GM23338 (cell line): ENCODE data around the gene OTOS. TPM values are rescaled to one million over a fixed set of nuclear protein-coding genes. Genes with fewer than 3 reads are reported as not detected.

Experiments
- ATAC-seq: fragments of 200-7000 bp; cut with Tn5 transposase; 3 replicates; pipeline ENCODE4 v1.9.1; 2020
- DNase-seq: peaks from one replicate; pipeline ENCODE4 v3.0.0-alpha.2; 2015; ENCODE audit warnings: low spot score
- H2AFZ ChIP-seq: fragments of 200-600 bp; sonication (generic); 2 replicates; pipeline ENCODE4 v1.8.0; 2016; ENCODE audit warnings: antibody characterized with exemption, mild to moderate bottlenecking, moderate library complexity
- H3F3A ChIP-seq: fragments of 200-600 bp; sonication (generic); replicated peaks from 2 replicates; pipeline ENCODE4 v1.8.0; 2017; ENCODE audit warnings: antibody characterized with exemption, mixed run types, low read depth
- H3K27ac ChIP-seq: fragments of 200-600 bp; sonication (generic); 2 replicates; pipeline ENCODE4 v1.6.1; 2016; ENCODE audit warnings: low read depth
- H3K27me3 ChIP-seq: fragments of 200-600 bp; sonication (generic); 2 replicates; pipeline ENCODE4 v1.8.0; 2016; ENCODE audit warnings: mild to moderate bottlenecking, mixed run types, moderate library complexity; ENCODE audit not compliant: insufficient read depth
- H3K36me3 ChIP-seq: fragments of 200-600 bp; sonication (generic); 2 replicates; pipeline ENCODE4 v1.8.0; 2016; ENCODE audit warnings: mild to moderate bottlenecking; ENCODE audit not compliant: insufficient read depth
- H3K4me1 ChIP-seq: fragments of 200-600 bp; sonication (generic); 2 replicates; pipeline ENCODE4 v1.8.0; 2016; ENCODE audit warnings: mild to moderate bottlenecking, moderate library complexity; ENCODE audit not compliant: insufficient read depth
- H3K4me2 ChIP-seq: fragments of 200-600 bp; sonication (generic); 2 replicates; pipeline ENCODE4 v1.7.1; 2017; ENCODE audit warnings: mixed run types
- H3K4me3 ChIP-seq: fragments of 200-600 bp; sonication (generic); 2 replicates; pipeline ENCODE4 v1.6.1; 2016; ENCODE audit warnings: mixed run types
- H3K79me2 ChIP-seq: fragments of 200-600 bp; sonication (generic); replicated peaks from 2 replicates; pipeline ENCODE4 v1.8.0; 2017; ENCODE audit warnings: mild to moderate bottlenecking; ENCODE audit not compliant: insufficient read depth
- H3K9me2 ChIP-seq: fragments of 200-600 bp; sonication (generic); 2 replicates; pipeline ENCODE4 v1.8.0; 2017; ENCODE audit not compliant: insufficient read depth
- H4K20me1 ChIP-seq: fragments of 200-600 bp; sonication (generic); replicated peaks from 2 replicates; pipeline ENCODE4 v1.8.0; 2017; ENCODE audit warnings: mild to moderate bottlenecking; ENCODE audit not compliant: insufficient read depth
- H3K27ac Mint-ChIP-seq: 2 replicates; pipeline ENCODE4 v1.8.0; 2020; ENCODE audit warnings: inconsistent platforms, mild to moderate bottlenecking, moderate library complexity, mixed read lengths
- H3K27me3 Mint-ChIP-seq: 3 replicates; pipeline ENCODE4 v1.8.0; 2022; ENCODE audit warnings: low read depth, mild to moderate bottlenecking, moderate library complexity, mixed read lengths, inconsistent platforms; ENCODE audit not compliant: insufficient read depth, poor library complexity
- H3K36me3 Mint-ChIP-seq: 3 replicates; pipeline ENCODE4 v1.8.0; 2021; ENCODE audit warnings: low read depth, mild to moderate bottlenecking, inconsistent platforms, moderate library complexity, mixed read lengths
- H3K4me1 Mint-ChIP-seq: 3 replicates; pipeline ENCODE4 v1.8.0; 2020; ENCODE audit warnings: mild to moderate bottlenecking, inconsistent platforms, mixed read lengths
- H3K4me3 Mint-ChIP-seq: 3 replicates; pipeline ENCODE4 v1.8.0; 2021; ENCODE audit warnings: moderate library complexity, mild to moderate bottlenecking, inconsistent platforms, mixed read lengths
- H3K9me3 Mint-ChIP-seq: 3 replicates; pipeline ENCODE4 v1.8.0; 2020; ENCODE audit warnings: moderate library complexity, mild to moderate bottlenecking, inconsistent platforms, mixed read lengths
- CREB1 ChIP-seq: fragments of 250-450 bp; sonication (Bioruptor Pico); IDR thresholded peaks from 2 replicates; pipeline ENCODE4 v1.5.0; 2020; ENCODE audit warnings: low read depth, mild to moderate bottlenecking, moderate library complexity
- EZH2 ChIP-seq: fragments of 200-600 bp; sonication (generic); IDR thresholded peaks from one replicate; pipeline ENCODE4 v1.8.0; 2017; ENCODE audit warnings: antibody characterized with exemption, mild to moderate bottlenecking, low read depth; ENCODE audit not compliant: unreplicated experiment
- NANOG ChIP-seq: IDR thresholded peaks from 2 replicates; pipeline ENCODE4 v1.6.1; 2016; ENCODE audit warnings: antibody characterized with exemption, borderline replicate concordance
- POLR2AphosphoS5 ChIP-seq: IDR thresholded peaks from 2 replicates; pipeline ENCODE4 v1.6.1; 2016; ENCODE audit warnings: antibody characterized with exemption, low read depth
- STAT1 ChIP-seq: IDR thresholded peaks from one replicate; pipeline ENCODE4 v1.6.1; 2016; ENCODE audit warnings: antibody characterized with exemption; ENCODE audit not compliant: unreplicated experiment
- ZNF114 ChIP-seq: fragments of 250-450 bp; sonication (Bioruptor Pico); IDR thresholded peaks from 2 replicates; pipeline ENCODE4 v1.5.0; 2020; ENCODE audit warnings: mild to moderate bottlenecking, moderate library complexity
- ZNF331 ChIP-seq: fragments of 250-450 bp; sonication (Bioruptor Pico); IDR thresholded peaks from 2 replicates; pipeline ENCODE4 v1.5.0; 2020; ENCODE audit warnings: low read depth, mild to moderate bottlenecking, moderate library complexity
- polyA plus RNA-seq: library from polyadenylated mRNA; unstranded; fragments of >200 nt; fragmentation: Nextera tagmentation; extraction: Ambion mirVana; gene quantifications from 2 replicates; pipeline ENCODE4 v1.2.1, GENCODE V29; 2016
- total RNA-seq: library from RNA; depleted of rRNA; stranded (reverse); fragments of >200 nt; shearing (Covaris generic); gene quantifications from 2 replicates; pipeline ENCODE4 v1.2.3, GENCODE V29; 2014
- TF ChIP-seq, protein P1 (sequence below), 2 experiments: fragments of 200-600 bp in 1 of 2; sonication (generic) in 1 of 2; conservative IDR thresholded peaks; 2 replicates each; pipeline versions ENCODE4 v1.5.1 to v1.6.1; 2016 to 2017; ENCODE audit warnings: antibody characterized with exemption in 2 of 2, low read depth in 2 of 2, mild to moderate bottlenecking in 2 of 2, moderate library complexity in 1 of 2
- TF ChIP-seq, protein P2 (sequence below): IDR thresholded peaks from 2 replicates; pipeline ENCODE4 v1.6.1; 2016; ENCODE audit warnings: antibody characterized with exemption
- TF ChIP-seq, protein P3 (sequence below): IDR thresholded peaks from one replicate; pipeline ENCODE4 v1.6.1; 2018; ENCODE audit warnings: antibody characterized with exemption; ENCODE audit not compliant: unreplicated experiment

The OTOS gene
- total and polyA plus RNA-seq, 2 experiments from 2014 or later, result 0.40 TPM; not detected in 1

DNA sequence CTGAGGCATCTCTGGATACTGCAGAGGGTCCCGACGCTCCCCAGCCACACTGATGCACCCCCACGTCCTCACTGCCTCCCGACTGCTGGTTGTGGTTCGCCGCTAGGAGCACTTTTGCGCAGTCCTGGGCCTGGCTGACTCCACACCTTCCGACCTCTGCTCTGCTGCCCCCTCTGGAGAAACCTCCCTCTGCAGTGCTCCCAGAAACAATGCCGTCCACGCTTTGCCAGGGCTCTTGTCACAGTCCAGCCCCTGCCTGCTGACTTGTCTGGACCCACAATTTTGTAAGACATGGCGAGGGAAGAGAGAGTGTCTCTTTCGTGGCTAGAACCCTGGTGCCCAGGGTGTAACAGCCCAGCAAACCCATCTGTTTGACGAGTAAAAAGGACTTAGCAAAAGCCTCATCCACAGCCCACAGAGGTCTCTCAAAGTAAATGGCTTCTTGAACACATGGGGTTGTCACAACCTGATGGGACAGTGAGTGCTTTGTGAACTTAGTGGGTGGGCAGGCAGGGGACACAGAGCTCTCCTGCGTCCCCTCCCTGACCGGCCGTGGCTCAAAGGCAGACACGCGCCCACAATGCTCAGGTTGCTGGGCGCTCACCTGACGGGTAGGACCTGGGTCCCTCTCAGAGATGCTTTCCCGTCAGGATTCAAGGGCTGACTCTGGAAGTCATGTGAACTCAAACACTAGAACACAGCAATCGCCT, 8.4 kb downstream of the OTOS start:
- Histone ChIP-seq H3K36me3 (peaks cover 35% of the 10 kb centered on the region), H3K79me2 (peaks cover 31% of the 10 kb centered on the region), H3K4me3 (no peak overlapping the region), H3F3A (no peaks in the 10 kb centered on the region), H3K27ac (no peak overlapping the region), H2AFZ (no peak overlapping the region), H3K27me3 (no peaks in the 10 kb centered on the region), H3K9me2 (no peaks in the 10 kb centered on the region), H3K4me2 (no peak overlapping the region), H3K4me1 (no peaks in the 10 kb centered on the region; the same call in 1 of the 2 replicates), H4K20me1 (peaks cover 15% of the 10 kb centered on the region)
- peak; percentile 56 for DNase-seq
- Mint-ChIP-seq H3K27ac (peak overlapping the region; percentile 64; the same call in 1 of the 2 replicates), H3K36me3 (peaks cover 76% of the 10 kb centered on the region), H3K9me3 (peaks cover 4% of the 10 kb centered on the region; the same call in 1 of the 3 replicates), H3K4me1 (peaks cover 20% of the 10 kb centered on the region), H3K27me3 (peaks cover 4% of the 10 kb centered on the region), H3K4me3 (no peak overlapping the region)
- TF ChIP-seq, protein P1, sequence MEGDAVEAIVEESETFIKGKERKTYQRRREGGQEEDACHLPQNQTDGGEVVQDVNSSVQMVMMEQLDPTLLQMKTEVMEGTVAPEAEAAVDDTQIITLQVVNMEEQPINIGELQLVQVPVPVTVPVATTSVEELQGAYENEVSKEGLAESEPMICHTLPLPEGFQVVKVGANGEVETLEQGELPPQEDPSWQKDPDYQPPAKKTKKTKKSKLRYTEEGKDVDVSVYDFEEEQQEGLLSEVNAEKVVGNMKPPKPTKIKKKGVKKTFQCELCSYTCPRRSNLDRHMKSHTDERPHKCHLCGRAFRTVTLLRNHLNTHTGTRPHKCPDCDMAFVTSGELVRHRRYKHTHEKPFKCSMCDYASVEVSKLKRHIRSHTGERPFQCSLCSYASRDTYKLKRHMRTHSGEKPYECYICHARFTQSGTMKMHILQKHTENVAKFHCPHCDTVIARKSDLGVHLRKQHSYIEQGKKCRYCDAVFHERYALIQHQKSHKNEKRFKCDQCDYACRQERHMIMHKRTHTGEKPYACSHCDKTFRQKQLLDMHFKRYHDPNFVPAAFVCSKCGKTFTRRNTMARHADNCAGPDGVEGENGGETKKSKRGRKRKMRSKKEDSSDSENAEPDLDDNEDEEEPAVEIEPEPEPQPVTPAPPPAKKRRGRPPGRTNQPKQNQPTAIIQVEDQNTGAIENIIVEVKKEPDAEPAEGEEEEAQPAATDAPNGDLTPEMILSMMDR (conservative IDR thresholded peaks at IDR 0.05; ENCODE audit: low read depth in 2 of 2), result peak; percentile 39 to 47; a peak in 3 of 4 replicates
- no peak for TF ChIP-seq ZNF331
- peak; percentile 28 for ATAC-seq

DNA sequence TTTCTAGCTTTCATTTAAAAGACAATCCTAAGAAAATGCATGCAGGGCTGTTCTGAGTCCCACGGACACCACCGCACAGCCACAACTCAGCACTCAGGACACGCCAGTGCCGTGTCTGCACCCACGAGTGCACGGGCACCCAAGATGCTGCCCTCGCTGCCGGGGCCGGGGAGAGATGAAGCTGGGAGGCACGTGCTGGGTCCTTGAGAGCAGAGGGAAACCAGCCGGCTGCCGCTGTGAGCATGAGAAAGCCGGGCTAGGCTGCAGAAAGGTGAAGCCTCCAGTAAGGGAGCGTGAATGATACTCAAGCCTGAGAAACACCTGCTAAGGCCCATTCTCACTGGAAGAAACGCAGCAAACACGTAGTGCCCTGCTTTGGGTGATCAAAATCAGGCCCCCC, 9.2 kb downstream of the OTOS start:
- Histone ChIP-seq H3K4me2 (no peak overlapping the region), H3K36me3 (peaks cover 35% of the 10 kb centered on the region), H3K4me1 (no peaks in the 10 kb centered on the region; the same call in 1 of the 2 replicates), H2AFZ (no peak overlapping the region), H3K79me2 (peaks cover 31% of the 10 kb centered on the region), H3K4me3 (no peak overlapping the region), H3K27me3 (no peaks in the 10 kb centered on the region), H3K27ac (no peak overlapping the region), H4K20me1 (peaks cover 15% of the 10 kb centered on the region), H3F3A (no peaks in the 10 kb centered on the region), H3K9me2 (no peaks in the 10 kb centered on the region)
- Mint-ChIP-seq H3K36me3 (peaks cover 81% of the 10 kb centered on the region), H3K4me3 (no peak overlapping the region), H3K9me3 (peaks cover 4% of the 10 kb centered on the region; the same call in 1 of the 3 replicates), H3K27me3 (peaks cover 4% of the 10 kb centered on the region), H3K27ac (no peak overlapping the region), H3K4me1 (peaks cover 19% of the 10 kb centered on the region)
- DNase-seq (no peak), ATAC-seq (no peak)
- TF ChIP-seq ZNF114 (CRISPR knock-in tag), result no peak
- no peak for TF ChIP-seq STAT1
- no peak for TF ChIP-seq POLR2AphosphoS5
- TF ChIP-seq ZNF331, result no peak
- TF ChIP-seq, protein P1 (conservative IDR thresholded peaks at IDR 0.05; ENCODE audit: low read depth in 2 of 2), result no peak
- TF ChIP-seq, protein P2, sequence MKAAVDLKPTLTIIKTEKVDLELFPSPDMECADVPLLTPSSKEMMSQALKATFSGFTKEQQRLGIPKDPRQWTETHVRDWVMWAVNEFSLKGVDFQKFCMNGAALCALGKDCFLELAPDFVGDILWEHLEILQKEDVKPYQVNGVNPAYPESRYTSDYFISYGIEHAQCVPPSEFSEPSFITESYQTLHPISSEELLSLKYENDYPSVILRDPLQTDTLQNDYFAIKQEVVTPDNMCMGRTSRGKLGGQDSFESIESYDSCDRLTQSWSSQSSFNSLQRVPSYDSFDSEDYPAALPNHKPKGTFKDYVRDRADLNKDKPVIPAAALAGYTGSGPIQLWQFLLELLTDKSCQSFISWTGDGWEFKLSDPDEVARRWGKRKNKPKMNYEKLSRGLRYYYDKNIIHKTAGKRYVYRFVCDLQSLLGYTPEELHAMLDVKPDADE, result no peak
- TF ChIP-seq, protein P3, sequence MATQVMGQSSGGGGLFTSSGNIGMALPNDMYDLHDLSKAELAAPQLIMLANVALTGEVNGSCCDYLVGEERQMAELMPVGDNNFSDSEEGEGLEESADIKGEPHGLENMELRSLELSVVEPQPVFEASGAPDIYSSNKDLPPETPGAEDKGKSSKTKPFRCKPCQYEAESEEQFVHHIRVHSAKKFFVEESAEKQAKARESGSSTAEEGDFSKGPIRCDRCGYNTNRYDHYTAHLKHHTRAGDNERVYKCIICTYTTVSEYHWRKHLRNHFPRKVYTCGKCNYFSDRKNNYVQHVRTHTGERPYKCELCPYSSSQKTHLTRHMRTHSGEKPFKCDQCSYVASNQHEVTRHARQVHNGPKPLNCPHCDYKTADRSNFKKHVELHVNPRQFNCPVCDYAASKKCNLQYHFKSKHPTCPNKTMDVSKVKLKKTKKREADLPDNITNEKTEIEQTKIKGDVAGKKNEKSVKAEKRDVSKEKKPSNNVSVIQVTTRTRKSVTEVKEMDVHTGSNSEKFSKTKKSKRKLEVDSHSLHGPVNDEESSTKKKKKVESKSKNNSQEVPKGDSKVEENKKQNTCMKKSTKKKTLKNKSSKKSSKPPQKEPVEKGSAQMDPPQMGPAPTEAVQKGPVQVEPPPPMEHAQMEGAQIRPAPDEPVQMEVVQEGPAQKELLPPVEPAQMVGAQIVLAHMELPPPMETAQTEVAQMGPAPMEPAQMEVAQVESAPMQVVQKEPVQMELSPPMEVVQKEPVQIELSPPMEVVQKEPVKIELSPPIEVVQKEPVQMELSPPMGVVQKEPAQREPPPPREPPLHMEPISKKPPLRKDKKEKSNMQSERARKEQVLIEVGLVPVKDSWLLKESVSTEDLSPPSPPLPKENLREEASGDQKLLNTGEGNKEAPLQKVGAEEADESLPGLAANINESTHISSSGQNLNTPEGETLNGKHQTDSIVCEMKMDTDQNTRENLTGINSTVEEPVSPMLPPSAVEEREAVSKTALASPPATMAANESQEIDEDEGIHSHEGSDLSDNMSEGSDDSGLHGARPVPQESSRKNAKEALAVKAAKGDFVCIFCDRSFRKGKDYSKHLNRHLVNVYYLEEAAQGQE, result no peak
- no peak for TF ChIP-seq CREB1 (CRISPR knock-in tag)
- no peak for TF ChIP-seq NANOG
- no peak for TF ChIP-seq EZH2
